K562 treated with DMSO at 1 percent for 4 hours (cell line): Measurements from ENCODE around the gene FOXR1. TPM values are rescaled to one million over a fixed set of nuclear protein-coding genes. Genes with fewer than 3 reads are reported as not detected.

Source experiments
- total RNA-seq: library from RNA; unstranded; fragments of 300-600 nt; gene quantifications from 2 replicates; pipeline ENCODE4 v1.2.3, GENCODE V29; 2022; ENCODE audit not compliant: insufficient read depth

Gene FOXR1
- total RNA-seq = not detected in 2 replicates

GRCh38 chr11:118971646-118972045 lies at the start of gene FOXR1:
Gene FOXR1 (plus strand): TSS chr11:118971761. CDS start chr11:118971932, 171 bp downstream.

GRCh38 chr11:118956094-118956846 lies 15.3 kb upstream of the FOXR1 start, which contains the start of gene UPK2:
Gene UPK2 (plus strand): TSS chr11:118956298. CDS start chr11:118956351, 53 bp downstream.

GRCh38 chr11:118997627-118998387 lies 26.2 kb downstream of the FOXR1 start, which contains the start of gene CENATAC:
Gene CENATAC (plus strand): TSS chr11:118998138. CDS start chr11:118998198, 60 bp downstream.

GRCh38 chr11:119018074-119018938 lies 46.7 kb downstream of the FOXR1 start, which contains the start of the genes RPS25 and TRAPPC4:
Gene RPS25 (minus strand): TSS chr11:119018343. CDS start chr11:119018284, 59 bp downstream.
Gene TRAPPC4 (plus strand): TSS chr11:119018766. CDS start chr11:119018796, 30 bp downstream.

GRCh38 chr11:119030329-119031047 lies 58.9 kb downstream of the FOXR1 start, which contains the start of gene SLC37A4:
Gene SLC37A4 (minus strand): TSS chr11:119030877.

Other genes with a start within 250 kb of the FOXR1 start
- 14.2 and 22.0 TPM in 2 replicates for gene DDX6, start 180.6 kb upstream of the FOXR1 start, total RNA-seq
- gene CXCR5, start 87.9 kb upstream of the FOXR1 start, total RNA-seq = not detected in 2 replicates
- 8.3 and 14.2 TPM in 2 replicates for gene BCL9L, start 45.8 kb upstream of the FOXR1 start, total RNA-seq
- not detected in 2 replicates for gene UPK2, start 15.5 kb upstream of the FOXR1 start, total RNA-seq
- 11.8 and 12.3 TPM in 2 replicates for gene CENATAC, start 26.4 kb downstream of the FOXR1 start, total RNA-seq
- 1,661 and 1,791 TPM in 2 replicates for gene RPS25, start 46.6 kb downstream of the FOXR1 start, total RNA-seq
- 131 and 148 TPM in 2 replicates for gene TRAPPC4, start 47.0 kb downstream of the FOXR1 start, total RNA-seq
- 36.3 and 44.7 TPM in 2 replicates for gene SLC37A4, start 59.1 kb downstream of the FOXR1 start, total RNA-seq
- 202 and 231 TPM in 2 replicates for gene HYOU1, start 85.4 kb downstream of the FOXR1 start, total RNA-seq
- 31.8 and 39.9 TPM in 2 replicates for gene VPS11, start 96.1 kb downstream of the FOXR1 start, total RNA-seq
- gene HMBS, start 113.1 kb downstream of the FOXR1 start, total RNA-seq = 107 and 137 TPM in 2 replicates
- 41.8 and 50.8 TPM in 2 replicates for gene DPAGT1, start 130.1 kb downstream of the FOXR1 start, total RNA-seq
- 27.8 and 33.7 TPM in 2 replicates for gene C2CD2L, start 135.6 kb downstream of the FOXR1 start, total RNA-seq
- 28.5 and 31.2 TPM in 2 replicates for gene HINFP, start 149.8 kb downstream of the FOXR1 start, total RNA-seq
- gene ABCG4, start 177.3 kb downstream of the FOXR1 start, total RNA-seq = 0.17 TPM in 1 of 2 replicates, not detected in the other
- gene NLRX1, start 197.0 kb downstream of the FOXR1 start, total RNA-seq = 1.6 and 2.0 TPM in 2 replicates
- not detected in 2 replicates for gene NHERF4, start 213.7 kb downstream of the FOXR1 start, total RNA-seq
- gene CBL, start 234.6 kb downstream of the FOXR1 start, total RNA-seq = 11.8 and 12.7 TPM in 2 replicates